Retinal pigment epithelial cell (primary cell): ENCODE results near the gene KRT1.

Source experiments
- DNase-seq: peaks from one replicate; pipeline ENCODE4 v3.0.0-alpha.2; 2010; ENCODE audit warnings: low read depth
- H3K4me3 ChIP-seq: 2 replicates; pipeline ENCODE4 v1.5.1; 2011; ENCODE audit warnings: mild to moderate bottlenecking, low read length, control low read depth, moderate library complexity
- CTCF ChIP-seq: conservative IDR thresholded peaks from 2 replicates; pipeline ENCODE4 v1.5.1; 2011; ENCODE audit warnings: low read depth, low read length, control low read depth, inconsistent platforms

Gene KRT1

GRCh38 chr12:52683575-52684300 lies 3.5 kb upstream of the KRT1 start:
- H3K4me3 ChIP-seq: no peak overlapping the region
- TF ChIP-seq CTCF: no peak
- DNase-seq: no peak

DNA sequence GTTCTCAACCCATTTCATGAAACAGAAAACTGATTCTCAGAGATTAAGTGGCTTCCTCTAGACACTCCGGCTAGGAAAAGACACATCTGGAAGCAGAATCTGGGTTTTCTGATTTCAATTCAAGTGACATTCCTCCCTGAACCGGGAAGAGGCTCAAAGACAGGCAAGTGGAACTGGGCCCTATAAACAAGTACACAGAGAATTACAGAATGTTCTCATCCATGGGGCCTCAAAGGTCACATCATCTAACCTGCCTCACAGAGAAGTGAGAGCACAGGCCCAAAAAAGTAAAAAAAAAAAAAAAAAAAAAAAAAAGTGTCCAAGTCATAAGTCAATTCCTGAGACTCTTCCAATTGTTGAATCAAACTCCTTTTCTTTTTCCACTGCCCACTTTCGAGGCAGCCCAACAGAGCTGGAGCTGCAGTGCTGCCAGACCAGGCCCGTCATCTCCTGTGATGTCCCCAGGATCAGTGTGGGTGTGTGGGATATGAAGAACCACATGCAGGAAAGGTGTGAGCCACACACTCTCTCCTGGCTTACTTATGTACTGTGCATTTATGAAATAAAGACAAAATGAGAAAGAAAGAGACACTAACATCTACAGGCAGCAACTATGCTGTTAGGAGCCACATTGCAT lies 2.8 kb upstream of the KRT1 start:
- TF ChIP-seq CTCF: no peak
- DNase-seq: no peak
- H3K4me3 ChIP-seq: no peak overlapping the region

GRCh38 chr12:52682381-52682660 lies 2.1 kb upstream of the KRT1 start:
- TF ChIP-seq CTCF: no peak
- no peak for DNase-seq
- H3K4me3 ChIP-seq: no peak overlapping the region

DNA sequence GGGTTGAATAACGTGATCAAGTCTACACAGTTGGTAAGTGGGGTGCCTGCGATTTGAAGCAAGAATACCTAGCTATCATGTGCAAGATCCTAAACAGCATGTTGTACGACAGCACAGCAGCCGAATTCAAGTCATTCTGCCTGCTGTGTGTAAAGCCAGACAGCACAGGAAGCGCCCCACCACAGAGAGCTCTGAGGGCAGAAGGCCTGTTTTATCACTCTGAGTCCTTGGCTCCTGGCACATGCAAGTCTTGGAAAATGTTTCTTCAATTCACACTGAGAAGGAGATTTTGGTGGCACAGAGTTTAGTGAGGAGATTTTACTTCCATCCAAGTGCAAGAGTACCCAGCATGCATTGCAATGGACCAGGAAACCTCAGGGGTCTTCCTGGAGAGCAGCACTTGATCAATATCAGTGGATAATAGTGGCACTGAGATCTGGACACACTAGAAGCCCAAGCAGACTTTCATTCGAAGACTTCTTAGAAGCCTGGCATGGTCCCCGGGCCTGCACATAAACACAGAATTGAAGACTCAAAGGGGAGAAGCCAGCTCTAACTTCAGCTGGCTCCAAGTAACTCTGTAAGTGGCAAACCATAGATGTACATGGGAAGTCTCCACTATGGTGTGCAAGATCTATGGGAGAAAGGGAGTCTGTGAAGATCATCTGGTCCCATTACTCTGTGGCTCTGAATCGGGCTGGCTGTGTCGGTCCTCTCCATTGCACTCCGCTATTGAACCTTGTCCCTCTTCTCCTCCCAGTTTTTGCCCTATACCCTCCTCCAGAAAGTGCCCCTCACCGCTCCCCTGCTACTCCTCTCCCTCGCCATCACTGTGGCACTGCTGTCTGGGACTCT lies 1.5 kb upstream of the KRT1 start:
- no peak for DNase-seq
- TF ChIP-seq CTCF: no peak
- H3K4me3 ChIP-seq: no peak overlapping the region

GRCh38 chr12:52679875-52680274 lies 332 bp downstream of the KRT1 start:
- no peak for TF ChIP-seq CTCF
- no peak overlapping the region for H3K4me3 ChIP-seq
- no peak for DNase-seq

DNA sequence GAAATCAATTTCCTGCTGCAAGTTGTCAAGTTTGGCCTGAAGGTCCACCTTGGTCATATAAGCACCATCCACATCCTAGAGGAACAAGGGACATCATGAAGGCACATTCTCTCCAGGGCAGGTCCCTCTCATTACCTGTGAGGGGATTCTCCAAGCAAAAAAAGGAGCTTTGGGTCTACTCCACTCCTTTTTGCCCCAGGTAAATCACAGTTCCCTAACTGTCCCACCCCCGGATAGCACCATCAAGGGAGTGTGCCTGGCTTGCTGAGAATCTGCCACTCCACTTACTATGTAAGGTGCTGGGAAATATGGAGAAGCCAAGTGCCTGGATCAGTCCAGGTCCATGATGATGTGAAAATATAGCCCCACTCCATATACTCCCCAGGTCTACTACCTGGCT lies 2.5 kb downstream of the KRT1 start:
- H3K4me3 ChIP-seq: no peak overlapping the region
- no peak for DNase-seq
- TF ChIP-seq CTCF: no peak
